ENCODE measurements around the gene MYO1E.
"Not testable (repeated sequence)": the region's sequence is repeated elsewhere in the genome, so short reads cannot be mapped to it uniquely, and the experiment has no call there.

MYO1E gene

GRCh38 chr15:59372352-59373211, at the start of gene MYO1E:
Gene MYO1E (minus strand): TSS chr15:59372871. CDS start chr15:59372500, 371 bp downstream.
- in situ Hi-C loops (cut with HindIII; ENCODE audit: low sequenced_read_pairs) = no loop called here

- in situ Hi-C loops (cut with HindIII; ENCODE audit: low sequenced_read_pairs) = no loop called here
Observed at GRCh38 chr15:59420986-59421618, 48.4 kb upstream of the MYO1E start.

- in situ Hi-C loops (cut with HindIII; ENCODE audit: low sequenced_read_pairs) = no loop called here
Observed at GRCh38 chr15:59420108-59420507, 47.4 kb upstream of the MYO1E start.

- in situ Hi-C loops (cut with HindIII; ENCODE audit: low sequenced_read_pairs) = loop anchor here (5.0 kb wide), 1 partner anchor 83 kb away; no protein-coding TSS in a partner anchor
Observed at GRCh38 chr15:59419170-59419569, 46.5 kb upstream of the MYO1E start.

GRCh38 chr15:59416816-59417215, 44.1 kb upstream of the MYO1E start:
- in situ Hi-C loops (cut with HindIII; ENCODE audit: low sequenced_read_pairs) = loop anchor here (5.0 kb wide), 1 partner anchor 85 kb away; no protein-coding TSS in a partner anchor

GRCh38 chr15:59413577-59413976, 40.9 kb upstream of the MYO1E start:
- in situ Hi-C loops (cut with HindIII; ENCODE audit: low sequenced_read_pairs) = no loop called here

GRCh38 chr15:59410391-59410896, 37.8 kb upstream of the MYO1E start:
- in situ Hi-C loops (cut with HindIII; ENCODE audit: low sequenced_read_pairs) = no loop called here

GRCh38 chr15:59407946-59408345, 35.3 kb upstream of the MYO1E start:
- in situ Hi-C loops (cut with HindIII; ENCODE audit: low sequenced_read_pairs) = no loop called here

- in situ Hi-C loops (cut with HindIII; ENCODE audit: low sequenced_read_pairs) = no loop called here
Observed at GRCh38 chr15:59406446-59406845, 33.8 kb upstream of the MYO1E start.

GRCh38 chr15:59405079-59405478, 32.4 kb upstream of the MYO1E start:
- in situ Hi-C loops (cut with HindIII; ENCODE audit: low sequenced_read_pairs) = no loop called here

- in situ Hi-C loops (cut with HindIII; ENCODE audit: low sequenced_read_pairs) = no loop called here
Observed at GRCh38 chr15:59401824-59402569, 29.3 kb upstream of the MYO1E start.

GRCh38 chr15:59401051-59401823, 28.6 kb upstream of the MYO1E start:
- in situ Hi-C loops (cut with HindIII; ENCODE audit: low sequenced_read_pairs) = not testable (repeated sequence)

- in situ Hi-C loops (cut with HindIII; ENCODE audit: low sequenced_read_pairs) = no loop called here
Observed at GRCh38 chr15:59400103-59400813, 27.6 kb upstream of the MYO1E start.

GRCh38 chr15:59399465-59400102, 26.9 kb upstream of the MYO1E start:
- in situ Hi-C loops (cut with HindIII; ENCODE audit: low sequenced_read_pairs) = no loop called here

- in situ Hi-C loops (cut with HindIII; ENCODE audit: low sequenced_read_pairs) = no loop called here
Observed at GRCh38 chr15:59398220-59398619, 25.5 kb upstream of the MYO1E start.

GRCh38 chr15:59396679-59397078, 24.0 kb upstream of the MYO1E start:
- in situ Hi-C loops (cut with HindIII; ENCODE audit: low sequenced_read_pairs) = no loop called here

- in situ Hi-C loops (cut with HindIII; ENCODE audit: low sequenced_read_pairs) = no loop called here
Observed at GRCh38 chr15:59396211-59396610, 23.5 kb upstream of the MYO1E start.

- in situ Hi-C loops (cut with HindIII; ENCODE audit: low sequenced_read_pairs) = no loop called here
Observed at GRCh38 chr15:59394166-59394661, 21.5 kb upstream of the MYO1E start.

GRCh38 chr15:59392299-59392698, 19.6 kb upstream of the MYO1E start:
- in situ Hi-C loops (cut with HindIII; ENCODE audit: low sequenced_read_pairs) = no loop called here

Measured in endothelial cell of hepatic sinusoid (primary cell).